HEK293 (cell line): Measurements from ENCODE around the gene MRPL55.
A peak's percentile ranks its signal among the peaks of the same experiment; 100 is the strongest.

Experiments used
- CTCF ChIA-PET: fragments of 350-600 bp; formaldehyde crosslinking; extraction: SDS; loops from one replicate; lab custom pipeline; 2021; ENCODE audit warnings: antibody characterized with exemption; lab: Yijun Ruan, JAX
- POLR2A ChIA-PET: fragments of 300-600 bp; formaldehyde crosslinking; extraction: SDS; loops from one replicate; lab custom pipeline; 2020; ENCODE audit warnings: antibody characterized with exemption, inconsistent platforms; lab: Yijun Ruan, JAX
- H3K27ac ChIP-seq: fragments of 200-500 bp; sonication (Bioruptor generic); 2 replicates; pipeline ENCODE4 v1.5.1; 2014; ENCODE audit warnings: low read depth, low read length, control low read depth, inconsistent platforms; ENCODE audit errors: extremely low read depth
- H3K36me3 ChIP-seq, 2 experiments: fragments of 200-500 bp in 1 of 2; sonication (Bioruptor generic) in 1 of 2; 1 replicate in 1 of 2; 2 replicates in 1 of 2; pipeline ENCODE4 v1.5.1; 2014 to 2017; ENCODE audit warnings: inconsistent platforms in 2 of 2, low read length in 2 of 2; ENCODE audit not compliant: control insufficient read depth in 2 of 2, insufficient read depth in 1 of 2
- H3K4me1 ChIP-seq: fragments of 200-500 bp; sonication (Bioruptor generic); 2 replicates; pipeline ENCODE4 v1.5.1; 2014; ENCODE audit warnings: mild to moderate bottlenecking, low read length, inconsistent platforms; ENCODE audit not compliant: control insufficient read depth, insufficient read depth
- H3K4me3 ChIP-seq: 2 replicates; pipeline ENCODE4 v1.5.1; 2011; ENCODE audit warnings: low read depth, mild to moderate bottlenecking, control low read depth, low read length, moderate library complexity
- H3K9me3 ChIP-seq: fragments of 200-500 bp; sonication (Bioruptor generic); 2 replicates; pipeline ENCODE4 v1.5.1; 2014; ENCODE audit warnings: low read depth, low read length, inconsistent platforms; ENCODE audit not compliant: control insufficient read depth, insufficient read depth
- ATF2 ChIP-seq: fragments of 450-650 bp; formaldehyde crosslinking; IDR thresholded peaks from 2 replicates; pipeline ENCODE4 v1.5.1; 2016; ENCODE audit warnings: missing biosample characterization, missing genetic modification characterization, low read depth
- BCL11B ChIP-seq: fragments of 450-650 bp; formaldehyde crosslinking; IDR thresholded peaks from 2 replicates; pipeline ENCODE4 v1.5.1; 2016; ENCODE audit warnings: low read depth, missing biosample characterization, missing genetic modification characterization
- HIC1 ChIP-seq: fragments of 450-650 bp; formaldehyde crosslinking; IDR thresholded peaks from 2 replicates; pipeline ENCODE4 v1.5.1; 2016; ENCODE audit warnings: missing biosample characterization, missing genetic modification characterization
- KLF1 ChIP-seq: fragments of 450-650 bp; formaldehyde crosslinking; IDR thresholded peaks from 2 replicates; pipeline ENCODE4 v1.5.1; 2016; ENCODE audit warnings: missing biosample characterization, missing genetic modification characterization
- KLF8 ChIP-seq: fragments of 450-650 bp; formaldehyde crosslinking; IDR thresholded peaks from 2 replicates; pipeline ENCODE4 v1.5.1; 2016; ENCODE audit warnings: missing biosample characterization, missing genetic modification characterization
- PATZ1 ChIP-seq: fragments of 450-650 bp; formaldehyde crosslinking; IDR thresholded peaks from 2 replicates; pipeline ENCODE4 v1.5.1; 2016; ENCODE audit warnings: missing biosample characterization, missing genetic modification characterization
- SCRT2 ChIP-seq: fragments of 450-650 bp; formaldehyde crosslinking; IDR thresholded peaks from 2 replicates; pipeline ENCODE4 v1.5.1; 2016; ENCODE audit warnings: missing biosample characterization, missing genetic modification characterization
- ZBTB44 ChIP-seq: fragments of 450-650 bp; IDR thresholded peaks from 2 replicates; pipeline ENCODE4 v1.5.1; 2018; ENCODE audit warnings: missing biosample characterization, mild to moderate bottlenecking, missing genetic modification characterization
- ZFP37 ChIP-seq: fragments of 450-650 bp; formaldehyde crosslinking; IDR thresholded peaks from 2 replicates; pipeline ENCODE4 v1.5.1; 2016; ENCODE audit warnings: missing biosample characterization, missing genetic modification characterization
- ZNF133 ChIP-seq: fragments of 450-650 bp; formaldehyde crosslinking; IDR thresholded peaks from 2 replicates; pipeline ENCODE4 v1.5.1; 2016; ENCODE audit warnings: missing biosample characterization, missing genetic modification characterization
- ZNF157 ChIP-seq: fragments of 450-650 bp; formaldehyde crosslinking; IDR thresholded peaks from 2 replicates; pipeline ENCODE4 v1.5.1; 2016; ENCODE audit warnings: missing biosample characterization, missing genetic modification characterization
- ZNF169 ChIP-seq: fragments of 450-650 bp; formaldehyde crosslinking; IDR thresholded peaks from 2 replicates; pipeline ENCODE4 v1.5.1; 2016; ENCODE audit warnings: missing biosample characterization, missing genetic modification characterization
- ZNF184 ChIP-seq: fragments of 450-650 bp; IDR thresholded peaks from 2 replicates; pipeline ENCODE4 v1.5.1; 2018; ENCODE audit warnings: missing biosample characterization, mild to moderate bottlenecking, missing genetic modification characterization
- ZNF24 ChIP-seq: fragments of 450-650 bp; formaldehyde crosslinking; IDR thresholded peaks from 2 replicates; pipeline ENCODE4 v1.5.1; 2016; ENCODE audit warnings: missing biosample characterization, missing genetic modification characterization
- ZNF335 ChIP-seq: fragments of 450-650 bp; formaldehyde crosslinking; conservative IDR thresholded peaks from 2 replicates; pipeline ENCODE4 v1.5.1; 2016; ENCODE audit warnings: missing biosample characterization, missing genetic modification characterization
- ZNF350 ChIP-seq: fragments of 450-650 bp; formaldehyde crosslinking; IDR thresholded peaks from 2 replicates; pipeline ENCODE4 v1.5.0; 2017; ENCODE audit warnings: missing biosample characterization, mild to moderate bottlenecking, missing genetic modification characterization
- ZNF366 ChIP-seq: fragments of 450-650 bp; formaldehyde crosslinking; conservative IDR thresholded peaks from 2 replicates; pipeline ENCODE4 v1.5.1; 2016; ENCODE audit warnings: missing biosample characterization, missing genetic modification characterization
- ZNF394 ChIP-seq: fragments of 450-650 bp; formaldehyde crosslinking; IDR thresholded peaks from 2 replicates; pipeline ENCODE4 v1.5.1; 2016; ENCODE audit warnings: missing biosample characterization, missing genetic modification characterization, mild to moderate bottlenecking, moderate library complexity, borderline replicate concordance
- ZNF488 ChIP-seq: fragments of 450-650 bp; formaldehyde crosslinking; IDR thresholded peaks from 2 replicates; pipeline ENCODE4 v1.5.1; 2016; ENCODE audit warnings: missing biosample characterization, missing genetic modification characterization
- ZNF510 ChIP-seq: fragments of 450-650 bp; formaldehyde crosslinking; IDR thresholded peaks from 2 replicates; pipeline ENCODE4 v1.5.1; 2018; ENCODE audit warnings: mild to moderate bottlenecking, missing genetic modification characterization, missing biosample characterization; ENCODE audit not compliant: insufficient replicate concordance
- ZNF555 ChIP-seq: fragments of 450-650 bp; formaldehyde crosslinking; conservative IDR thresholded peaks from 2 replicates; pipeline ENCODE4 v1.5.1; 2017; ENCODE audit warnings: missing biosample characterization, mild to moderate bottlenecking, missing genetic modification characterization, inconsistent platforms
- ZNF560 ChIP-seq: fragments of 450-650 bp; formaldehyde crosslinking; IDR thresholded peaks from 2 replicates; pipeline ENCODE4 v1.5.1; 2017; ENCODE audit warnings: missing biosample characterization, missing genetic modification characterization, borderline replicate concordance
- ZNF600 ChIP-seq: fragments of 450-650 bp; formaldehyde crosslinking; IDR thresholded peaks from 2 replicates; pipeline ENCODE4 v1.5.1; 2016; ENCODE audit warnings: missing biosample characterization, missing genetic modification characterization
- ZNF701 ChIP-seq: fragments of 450-650 bp; formaldehyde crosslinking; IDR thresholded peaks from 2 replicates; pipeline ENCODE4 v1.5.1; 2016; ENCODE audit warnings: missing biosample characterization, missing genetic modification characterization
- ZSCAN16 ChIP-seq: fragments of 450-650 bp; formaldehyde crosslinking; IDR thresholded peaks from 2 replicates; pipeline ENCODE4 v1.5.1; 2016; ENCODE audit warnings: missing biosample characterization, missing genetic modification characterization

The MRPL55 gene

GRCh38 chr1:228142155-228142691 is 33.1 kb upstream of the MRPL55 start:
- ChIA-PET CTCF (interaction anchor here (1.9 kb wide), 1 partner anchor 24 kb away, joined by 23 read pairs; the partner anchor contains the start of gene IBA57), POLR2A (interaction anchor here (1.2 to 3.7 kb wide), 2 partner anchors 22 to 34 kb away, joined by 3 to 22 read pairs; partner anchors contain the start of gene IBA57)
- Histone ChIP-seq H3K9me3 (no peaks in the 10 kb centered on the region), H3K27ac (no peak overlapping the region), H3K36me3 (peaks cover 0 to 35% of the 10 kb centered on the region in 2 experiments; a peak in 1 of 3 replicates), H3K4me3 (no peak overlapping the region), H3K4me1 (peaks cover 13% of the 10 kb centered on the region)
- TF ChIP-seq ZNF488 (tag by site-specific recombination) (no peak), SCRT2 (peak; percentile 29; the same call in 1 of the 2 replicates), KLF1 (peak; percentile 93), HIC1 (0 out of 2 replicates have a peak, but pooled peaks have one; percentile 28), ZNF510 (tag by site-specific recombination) (no peak), ZNF133 (tag by site-specific recombination) (no peak)

- peaks cover 0 to 27% of the 10 kb centered on the region in 2 experiments; a peak in 1 of 3 replicates for H3K36me3 ChIP-seq
- TF ChIP-seq ATF2 (tag by site-specific recombination): no peak
- no peak for TF ChIP-seq ZBTB44 (tag by site-specific recombination)
- TF ChIP-seq ZFP37 (tag by site-specific recombination): no peak
- no peak for TF ChIP-seq ZNF366 (tag by site-specific recombination)
- TF ChIP-seq BCL11B: no peak
- TF ChIP-seq PATZ1 (tag by site-specific recombination): no peak; the same call in 1 of the 2 replicates
- TF ChIP-seq ZNF335 (tag by site-specific recombination): no peak
- no peak for TF ChIP-seq ZNF560 (tag by site-specific recombination)
- 0 out of 2 replicates have a peak, but pooled peaks have one; percentile 28 for TF ChIP-seq ZNF394
- no peak for TF ChIP-seq ZNF350 (tag by site-specific recombination)
- TF ChIP-seq ZNF600 (tag by site-specific recombination): peak; percentile 100
- no peak for TF ChIP-seq KLF8 (tag by site-specific recombination)
- no peak for TF ChIP-seq ZNF184 (tag by site-specific recombination)
- no peak for TF ChIP-seq ZNF701 (tag by site-specific recombination)
- TF ChIP-seq ZNF169: no peak
- no peak for TF ChIP-seq ZNF555 (tag by site-specific recombination)
- no peak for TF ChIP-seq ZSCAN16 (tag by site-specific recombination)
- TF ChIP-seq ZNF24 (tag by site-specific recombination): no peak
- no peak for TF ChIP-seq ZNF157 (tag by site-specific recombination)
- TF ChIP-seq SCRT2: no peak
Measured at GRCh38 chr1:228141226-228142044, 32.3 kb upstream of the MRPL55 start.

More at GRCh38 chr1:228141226-228142044, 32.3 kb upstream of the MRPL55 start:
- Histone ChIP-seq H3K4me1 (peaks cover 13% of the 10 kb centered on the region), H3K4me3 (peak overlapping the region; percentile 90), H3K27ac (no peak overlapping the region), H3K9me3 (no peaks in the 10 kb centered on the region)
- ChIA-PET CTCF (interaction anchor here (0.9 to 2.2 kb wide), 3 partner anchors 11 to 25 kb away, joined by 4 to 23 read pairs (median 12); partner anchors contain the start of gene IBA57), POLR2A (interaction anchor here (1.1 to 3.7 kb wide), 6 partner anchors 10 to 33 kb away, joined by 3 to 38 read pairs (median 8); partner anchors contain the start of genes IBA57 and MRPL55)
